ENCODE data around the gene SNX5.

GRCh38 chr20:17916433-17916891 lies 52.1 kb downstream of the SNX5 start:
- no peak for TF ChIP-seq EZH2 (IDR thresholded peaks at IDR 0.05; ENCODE audit: borderline replicate concordance, control insufficient read depth, low read depth, low read length)
- TF ChIP-seq PRDM15 (CRISPR knock-in tag; IDR thresholded peaks at IDR 0.05) = no peak
- TF ChIP-seq CTCF (IDR thresholded peaks at IDR 0.05 in 2 of 3, conservative IDR thresholded peaks at IDR 0.05 in 1 of 3; ENCODE audit: control insufficient read depth in 2 of 3, extremely low read depth in 1 of 3, insufficient read depth in 1 of 3, low read depth in 3 of 3, low read length in 3 of 3) = no peak
